Mononuclear cell (primary cell): Measurements from ENCODE around the gene SMYD3. TPM values are rescaled to one million over a fixed set of nuclear protein-coding genes. Genes with fewer than 3 reads are reported as not detected.

Source experiments
- H3K27me3 ChIP-seq: 2 replicates; pipeline ENCODE4 v1.6.0; 2011; ENCODE audit warnings: low read length, control low read depth; ENCODE audit not compliant: insufficient read depth
- H3K4me1 ChIP-seq: 2 replicates; pipeline ENCODE4 v1.5.1; 2011; ENCODE audit warnings: mild to moderate bottlenecking, low read length, control low read depth; ENCODE audit not compliant: insufficient read depth
- H3K4me3 ChIP-seq: 2 replicates; pipeline ENCODE4 v1.5.1; 2011; ENCODE audit warnings: mild to moderate bottlenecking, low read length, moderate library complexity
- H3K9me3 ChIP-seq: 2 replicates; pipeline ENCODE4 v1.5.1; 2011; ENCODE audit warnings: low read depth, mild to moderate bottlenecking, control low read depth, low read length
- total RNA-seq: library from RNA; depleted of rRNA; stranded (reverse); fragments of >200 nt; gene quantifications from one replicate; pipeline ENCODE4 v1.2.3, GENCODE V29; 2012

The SMYD3 gene
- total RNA-seq, 1 donor = 18.2 TPM

DNA sequence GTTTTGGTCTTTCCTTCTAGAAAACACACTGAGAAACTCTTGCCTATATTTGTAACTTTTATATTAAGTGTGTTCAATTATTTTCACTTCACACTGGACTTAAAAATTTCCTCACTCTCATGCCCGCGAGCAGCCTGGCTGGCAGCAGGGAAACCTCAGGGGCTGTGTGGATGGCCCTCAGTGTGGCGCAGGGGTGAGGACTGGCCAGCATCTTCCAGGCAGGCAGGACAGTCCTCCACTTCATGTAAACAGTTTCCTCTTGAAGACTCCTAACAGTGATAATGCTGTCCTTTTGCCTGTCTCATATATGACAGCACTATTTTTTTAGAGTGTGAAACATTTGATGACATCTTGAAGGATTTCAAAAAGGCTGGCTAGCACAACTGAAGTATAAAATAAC, 733.7 kb downstream of the SMYD3 start:
- Histone ChIP-seq H3K4me3 (no peak overlapping the region), H3K27me3 (no peaks in the 10 kb centered on the region), H3K4me1 (no peaks in the 10 kb centered on the region), H3K9me3 (no peaks in the 10 kb centered on the region)

DNA sequence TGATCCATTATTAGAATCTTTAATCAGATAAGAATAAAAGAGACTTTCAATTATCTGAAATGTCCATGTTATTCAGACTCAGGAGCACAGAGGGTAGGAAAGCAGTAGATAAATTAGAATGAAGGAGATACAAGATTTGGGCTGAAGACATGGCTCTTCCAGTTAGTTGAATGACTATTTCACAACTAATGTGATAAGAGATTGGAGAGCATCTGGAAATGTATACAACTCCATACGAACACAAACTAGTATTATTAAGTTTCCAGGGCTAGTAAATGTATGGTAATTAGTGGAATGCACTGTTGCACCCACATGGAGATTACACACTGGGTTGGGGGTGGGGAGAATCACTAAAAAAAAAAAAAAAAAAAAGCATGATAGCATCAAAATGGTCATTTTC, 734.3 kb downstream of the SMYD3 start:
- H3K4me1 ChIP-seq = no peaks in the 10 kb centered on the region
- H3K4me3 ChIP-seq = no peak overlapping the region
- no peaks in the 10 kb centered on the region for H3K27me3 ChIP-seq
- no peaks in the 10 kb centered on the region for H3K9me3 ChIP-seq

DNA sequence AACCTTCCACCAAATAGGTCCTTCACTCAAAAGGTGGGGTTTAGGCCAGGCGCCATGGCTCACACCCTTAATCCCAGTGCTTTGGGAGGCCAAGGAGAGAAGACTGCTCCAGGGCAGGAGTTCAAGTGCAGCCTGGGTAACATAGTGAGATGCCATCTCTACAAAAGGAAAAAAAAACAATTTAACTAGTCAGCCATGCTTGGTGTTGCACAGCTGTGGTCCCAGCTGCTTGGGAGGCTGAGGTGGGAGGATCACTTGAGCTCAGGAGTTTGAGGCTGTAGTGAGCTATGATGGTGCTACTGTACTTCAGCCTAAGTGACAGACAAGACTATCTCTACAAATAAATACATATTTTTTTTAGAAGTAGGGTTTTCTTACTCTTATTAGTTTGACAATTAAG, 734.8 kb downstream of the SMYD3 start:
- no peaks in the 10 kb centered on the region for H3K27me3 ChIP-seq

DNA sequence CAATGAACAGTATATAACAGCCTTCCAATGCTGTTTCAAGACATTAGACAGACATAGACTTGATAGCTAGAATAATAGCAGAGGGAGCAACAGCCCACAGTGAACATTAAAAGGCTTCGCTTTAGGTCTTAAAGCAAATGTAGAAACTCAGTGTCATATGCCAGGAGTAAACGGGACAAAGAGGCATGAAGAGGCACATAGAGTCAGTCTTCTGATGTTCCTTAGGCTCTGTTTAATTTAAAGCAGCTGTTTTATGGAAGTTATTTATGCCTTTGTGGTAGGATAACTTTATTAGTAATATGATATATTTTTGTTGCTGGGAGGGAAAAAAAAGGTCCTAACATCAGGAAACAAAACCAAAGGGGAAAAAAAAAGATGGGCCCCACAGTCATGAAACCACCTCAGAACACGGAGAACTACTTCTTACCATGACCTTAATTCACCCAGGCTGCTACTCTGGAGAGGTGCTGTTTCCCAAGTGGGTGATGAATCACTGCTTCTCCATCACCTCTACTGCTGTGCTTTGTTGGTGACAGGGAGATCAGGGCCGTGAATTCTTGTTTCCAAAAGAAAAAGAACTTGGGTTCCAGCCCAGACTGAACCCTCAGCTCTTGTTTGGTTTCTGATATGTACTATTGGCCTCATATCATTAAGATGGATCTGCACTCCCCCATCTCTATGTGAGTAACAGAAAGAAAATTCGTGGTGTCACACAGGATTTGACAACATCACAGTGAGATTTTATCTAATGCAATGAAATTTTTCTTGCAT, 735.4 kb downstream of the SMYD3 start:
- H3K4me3 ChIP-seq = no peak overlapping the region
- H3K4me1 ChIP-seq = no peaks in the 10 kb centered on the region
- no peaks in the 10 kb centered on the region for H3K27me3 ChIP-seq
- no peaks in the 10 kb centered on the region for H3K9me3 ChIP-seq

More for the DNA sequence above, 734.8 kb downstream of the SMYD3 start:
- no peak overlapping the region for H3K4me3 ChIP-seq
- no peaks in the 10 kb centered on the region for H3K9me3 ChIP-seq
- H3K4me1 ChIP-seq = no peaks in the 10 kb centered on the region

DNA sequence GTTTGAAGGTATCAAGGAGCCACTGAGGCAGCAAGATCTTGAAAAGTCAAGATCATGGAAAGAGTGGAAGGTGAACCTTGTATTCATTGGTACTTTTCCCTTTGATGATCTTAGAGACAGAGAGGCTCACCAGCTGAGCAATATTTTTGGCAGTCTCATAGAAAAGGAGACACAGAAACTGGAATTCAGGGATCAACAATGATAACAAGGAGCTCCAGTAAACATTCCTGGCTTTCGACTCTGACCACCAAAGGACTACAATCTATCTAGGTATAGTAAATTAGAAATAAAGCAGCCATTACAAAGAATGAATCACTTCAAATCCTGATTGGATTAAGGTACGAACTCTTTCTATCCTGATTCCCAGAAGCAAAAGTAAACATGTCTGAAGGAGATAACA, 736.9 kb downstream of the SMYD3 start:
- Histone ChIP-seq H3K4me3 (no peak overlapping the region), H3K4me1 (no peaks in the 10 kb centered on the region), H3K9me3 (no peaks in the 10 kb centered on the region), H3K27me3 (no peaks in the 10 kb centered on the region)

DNA sequence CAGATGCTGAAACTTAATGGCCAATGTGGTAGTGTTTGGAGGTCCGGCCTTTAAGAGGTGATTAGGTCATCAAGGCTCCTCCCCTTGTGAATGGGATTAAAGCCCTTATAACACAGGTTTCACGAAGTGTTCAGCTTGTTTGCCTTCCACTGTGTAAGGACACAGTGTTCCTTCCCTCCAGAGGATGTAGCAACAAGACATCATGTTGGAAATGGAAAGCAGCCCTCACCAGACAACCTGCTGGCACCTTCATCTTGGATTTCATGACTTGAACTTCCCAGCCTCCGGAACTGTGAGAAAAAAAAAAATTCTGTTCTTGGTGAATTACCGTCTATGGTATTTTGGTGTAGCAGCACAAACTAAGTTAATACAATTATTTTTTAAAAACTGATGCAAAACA, 738.5 kb downstream of the SMYD3 start:
- Histone ChIP-seq H3K4me3 (no peak overlapping the region), H3K4me1 (no peaks in the 10 kb centered on the region), H3K27me3 (no peaks in the 10 kb centered on the region), H3K9me3 (no peaks in the 10 kb centered on the region)

DNA sequence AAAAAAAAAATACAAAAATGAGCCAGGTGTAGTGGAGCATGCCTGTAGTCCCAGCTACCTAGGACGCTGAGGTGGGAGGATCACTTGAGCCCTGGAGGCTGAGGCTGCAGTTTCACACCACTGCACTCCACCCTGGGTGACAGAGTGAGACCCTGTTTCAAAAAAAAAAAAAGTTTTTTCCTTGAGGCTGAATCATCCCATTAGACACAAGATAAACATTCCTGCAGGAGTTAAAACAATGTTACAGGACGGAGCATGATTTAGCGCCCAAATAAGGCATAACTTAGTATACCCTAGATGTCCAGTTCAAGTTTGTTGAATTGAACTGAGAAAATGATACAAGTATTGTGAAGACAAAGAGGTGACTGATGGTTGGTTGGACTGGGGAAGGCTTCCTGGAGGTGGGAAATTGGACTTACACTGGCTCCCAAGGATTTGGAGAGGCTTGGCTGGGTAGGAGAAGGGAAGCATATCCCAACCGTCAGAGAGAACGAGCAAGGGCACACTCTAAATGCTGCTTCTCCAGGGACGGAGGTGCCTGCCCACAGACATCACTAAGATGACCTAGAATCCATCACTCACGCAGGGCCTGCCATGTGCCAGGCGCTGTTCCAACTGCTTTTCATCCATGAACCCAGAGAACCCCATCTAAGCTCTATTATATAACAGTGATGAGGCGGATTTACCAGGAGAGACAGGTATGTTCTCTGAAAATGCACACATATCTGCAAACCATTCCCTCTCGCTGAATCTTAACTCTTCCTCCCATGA, 741.7 kb downstream of the SMYD3 start:
- Histone ChIP-seq H3K9me3 (no peaks in the 10 kb centered on the region), H3K4me1 (no peaks in the 10 kb centered on the region)

DNA sequence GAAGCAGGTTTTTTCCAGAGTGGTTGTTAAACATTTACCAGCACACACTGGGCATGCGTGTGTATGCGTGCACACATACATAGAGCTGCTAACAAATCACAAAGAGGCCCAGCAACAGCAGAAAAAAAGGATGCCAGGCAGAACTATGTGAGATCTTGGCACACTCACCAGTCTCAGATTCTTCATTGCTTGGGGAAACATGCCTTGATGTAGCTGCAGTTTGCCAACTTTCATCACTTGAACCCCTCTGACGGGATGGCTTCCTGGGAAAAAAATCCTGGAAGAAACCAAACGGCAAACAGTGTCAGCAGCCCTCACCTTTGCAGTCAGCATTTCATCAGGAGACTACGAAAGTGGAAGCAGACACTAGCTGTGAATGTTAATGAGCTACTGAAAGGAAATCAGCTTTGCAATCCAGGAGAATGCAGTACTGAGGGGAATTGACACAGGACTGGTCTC, 743.2 kb downstream of the SMYD3 start:
- H3K4me1 ChIP-seq = no peaks in the 10 kb centered on the region

More for the DNA sequence above, 741.7 kb downstream of the SMYD3 start:
- Histone ChIP-seq H3K4me3 (no peak overlapping the region), H3K27me3 (no peaks in the 10 kb centered on the region)

DNA sequence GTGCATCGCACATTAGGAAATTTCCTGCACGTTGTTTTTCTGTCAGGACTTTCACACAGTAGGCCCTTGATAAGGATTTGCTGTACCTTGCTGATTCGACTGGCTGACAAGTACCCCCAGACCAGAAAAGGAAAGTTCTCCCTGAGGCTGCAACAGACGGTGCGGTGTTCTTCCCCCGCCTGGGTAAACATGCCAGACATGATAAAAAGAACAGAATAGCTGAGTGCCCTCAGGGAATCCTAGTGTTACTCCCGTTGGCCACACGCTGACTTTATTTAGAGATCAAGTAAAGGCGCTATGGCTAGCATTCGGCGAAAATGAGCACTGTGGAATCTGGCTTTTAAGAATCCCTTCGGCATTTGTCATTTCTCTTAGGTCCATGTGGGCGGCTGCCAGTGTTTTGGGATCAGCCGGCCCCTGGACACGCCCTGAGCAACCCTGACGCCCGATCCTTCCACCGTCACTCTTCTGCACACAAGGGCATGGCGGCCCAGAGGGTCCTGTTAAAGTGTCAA, 744.6 kb downstream of the SMYD3 start:
- H3K4me1 ChIP-seq = no peaks in the 10 kb centered on the region
- no peaks in the 10 kb centered on the region for H3K9me3 ChIP-seq
- H3K27me3 ChIP-seq = no peaks in the 10 kb centered on the region
- no peak overlapping the region for H3K4me3 ChIP-seq

More for the DNA sequence above, 743.2 kb downstream of the SMYD3 start:
- Histone ChIP-seq H3K27me3 (no peaks in the 10 kb centered on the region), H3K9me3 (no peaks in the 10 kb centered on the region), H3K4me3 (no peak overlapping the region)

DNA sequence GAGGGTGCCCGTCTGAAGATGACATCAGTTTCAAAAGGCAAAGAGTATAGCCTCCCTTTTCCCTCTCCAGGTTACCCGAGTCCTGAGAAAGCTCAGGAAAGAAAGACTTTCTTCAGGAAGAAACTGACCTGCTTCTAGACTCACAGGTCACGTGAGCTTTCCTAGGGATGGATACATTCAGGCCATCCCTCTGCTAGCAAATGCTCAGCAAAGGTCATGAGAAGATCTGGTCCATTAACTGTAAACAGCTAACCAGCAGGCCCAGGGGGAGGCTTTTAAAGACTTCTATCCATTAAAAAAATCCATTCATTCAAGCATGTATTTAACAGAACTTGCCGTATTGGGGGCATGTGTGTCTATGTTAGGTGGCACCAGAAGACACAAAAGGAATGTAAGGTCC, 746.8 kb downstream of the SMYD3 start:
- no peak overlapping the region for H3K4me3 ChIP-seq
- H3K27me3 ChIP-seq = no peaks in the 10 kb centered on the region

DNA sequence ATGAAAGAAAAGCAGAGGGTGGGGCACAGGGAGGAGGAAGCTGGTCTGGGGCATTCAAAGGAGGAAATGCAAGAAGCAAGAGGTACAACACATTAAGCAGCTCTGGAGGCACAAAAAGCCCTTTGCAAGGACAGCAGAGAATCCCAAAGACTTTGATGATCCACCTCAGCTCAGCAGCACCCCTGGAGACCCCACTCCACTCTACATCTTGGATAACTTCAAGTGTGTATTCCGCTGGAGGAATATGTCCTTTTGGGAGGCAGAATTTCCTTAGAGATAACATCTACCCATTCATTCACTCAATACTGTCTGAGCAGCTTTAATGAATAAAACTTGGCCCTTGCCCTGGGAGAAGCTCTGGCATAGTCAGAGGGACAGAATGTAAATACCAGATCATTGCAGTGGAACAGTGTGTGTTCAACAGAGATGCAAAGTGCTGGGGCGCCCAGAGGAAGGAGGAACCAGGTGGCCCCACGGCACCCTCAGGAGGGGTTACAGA, 752.6 kb downstream of the SMYD3 start:
- no peaks in the 10 kb centered on the region for H3K27me3 ChIP-seq
- H3K9me3 ChIP-seq = no peaks in the 10 kb centered on the region
- no peak overlapping the region for H3K4me3 ChIP-seq
- no peaks in the 10 kb centered on the region for H3K4me1 ChIP-seq

More for the DNA sequence above, 746.8 kb downstream of the SMYD3 start:
- no peaks in the 10 kb centered on the region for H3K4me1 ChIP-seq
- H3K9me3 ChIP-seq = no peaks in the 10 kb centered on the region

DNA sequence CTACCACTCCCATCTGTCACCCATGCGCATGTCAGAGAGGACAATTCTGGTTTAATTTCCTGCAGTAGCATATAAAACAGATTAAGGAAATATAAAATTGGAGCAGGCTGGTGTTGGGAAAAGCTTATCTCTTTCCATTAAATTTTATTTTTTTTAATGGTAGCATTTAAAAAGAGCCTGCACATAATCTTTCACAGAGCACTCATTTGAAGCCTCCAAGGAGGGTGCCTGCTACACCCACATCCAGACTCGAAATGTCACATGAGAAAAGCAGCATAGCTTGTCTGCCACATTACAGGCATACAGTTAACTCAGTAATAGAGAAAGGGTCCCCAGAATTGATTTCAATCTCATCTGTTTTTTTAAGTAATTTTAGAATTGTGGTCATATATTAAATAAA, 753.3 kb downstream of the SMYD3 start:
- H3K4me1 ChIP-seq = no peaks in the 10 kb centered on the region
- no peak overlapping the region for H3K4me3 ChIP-seq
- no peaks in the 10 kb centered on the region for H3K27me3 ChIP-seq
- H3K9me3 ChIP-seq = no peaks in the 10 kb centered on the region

DNA sequence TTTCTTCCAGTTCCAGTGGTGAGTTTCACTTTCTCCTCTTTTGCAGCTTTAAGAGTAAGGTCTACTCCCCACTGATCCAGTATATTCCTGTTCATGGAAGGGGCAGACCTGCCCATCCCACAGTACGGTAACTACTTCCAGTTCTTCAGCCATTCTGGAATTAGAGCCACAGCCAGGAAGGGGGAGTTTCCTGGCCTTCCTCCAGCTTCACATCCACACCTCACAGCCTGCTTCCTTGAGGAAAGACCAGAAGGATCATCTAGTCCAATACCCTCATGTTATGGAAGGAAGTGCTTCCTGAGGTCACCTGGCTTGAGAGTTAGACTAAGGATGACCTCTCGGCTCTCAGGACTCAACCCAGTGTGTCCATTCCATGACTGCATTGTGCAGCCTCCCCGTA, 754.5 kb downstream of the SMYD3 start:
- no peak overlapping the region for H3K4me3 ChIP-seq
- H3K27me3 ChIP-seq = no peaks in the 10 kb centered on the region
- no peaks in the 10 kb centered on the region for H3K9me3 ChIP-seq
- H3K4me1 ChIP-seq = no peaks in the 10 kb centered on the region

DNA sequence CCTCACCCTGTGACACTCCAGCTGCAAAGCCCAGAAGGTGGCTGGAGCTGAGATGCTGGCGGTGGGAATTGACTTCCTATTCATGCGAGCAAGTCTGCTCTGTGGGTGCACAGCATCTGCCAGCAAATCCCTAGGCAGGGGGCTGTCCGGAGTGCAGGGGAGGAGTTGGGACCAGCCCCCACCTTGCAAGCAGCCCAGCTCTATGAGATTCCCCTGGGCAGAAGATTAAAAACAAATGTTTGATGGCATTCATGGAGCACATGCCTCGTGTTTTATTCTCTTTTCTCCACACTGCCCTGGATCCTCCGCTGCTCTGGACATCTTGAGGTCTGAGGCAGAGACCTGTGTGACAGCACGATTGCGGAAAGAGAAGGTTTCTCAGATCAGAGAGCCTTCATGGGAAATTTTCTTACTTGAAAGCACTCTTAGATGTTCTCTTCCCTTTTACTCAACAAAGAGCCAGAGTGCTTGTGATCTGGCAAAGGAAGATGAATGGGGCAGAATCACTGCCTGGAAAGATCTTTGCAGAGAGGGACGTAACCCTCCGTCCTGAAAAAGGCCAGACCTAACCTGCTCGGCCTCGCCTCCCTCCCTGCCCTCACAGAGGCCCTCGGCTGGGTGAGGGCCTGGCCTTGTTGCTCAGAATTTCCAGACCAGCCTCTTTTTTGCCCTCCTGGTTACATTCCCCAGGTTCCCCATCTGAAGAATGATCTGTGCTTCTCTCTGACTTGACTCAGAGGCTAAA, 755.2 kb downstream of the SMYD3 start:
- H3K4me3 ChIP-seq = no peak overlapping the region
- no peaks in the 10 kb centered on the region for H3K4me1 ChIP-seq
- no peaks in the 10 kb centered on the region for H3K27me3 ChIP-seq
- no peaks in the 10 kb centered on the region for H3K9me3 ChIP-seq

DNA sequence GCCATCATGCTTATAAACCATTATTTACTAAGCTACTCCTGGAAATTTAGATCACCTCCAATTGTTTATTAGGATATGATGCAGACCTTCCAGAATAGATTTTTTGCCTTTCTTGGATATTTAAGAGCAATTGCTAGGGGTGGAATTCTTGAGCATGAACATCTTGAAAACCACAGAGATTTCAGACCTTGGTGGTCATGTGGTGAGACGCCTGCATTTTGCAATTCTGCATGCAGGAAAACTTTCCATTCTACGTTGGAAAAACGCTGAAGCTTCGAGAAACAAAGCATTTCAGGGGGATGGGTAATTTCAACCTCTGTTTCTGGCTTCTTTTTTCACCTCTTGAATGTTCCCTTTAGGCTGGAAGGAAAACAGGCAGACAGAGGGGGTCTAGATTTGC, 756.0 kb downstream of the SMYD3 start:
- Histone ChIP-seq H3K27me3 (no peaks in the 10 kb centered on the region), H3K4me3 (no peak overlapping the region), H3K4me1 (no peaks in the 10 kb centered on the region), H3K9me3 (no peaks in the 10 kb centered on the region)
